WTC11 (cell line): Measurements from ENCODE around the gene DMD. TPM values are rescaled to one million over a fixed set of nuclear protein-coding genes. Genes with fewer than 3 reads are reported as not detected.

Experiments used
- ATAC-seq: fragments of 200-7000 bp; cut with Tn5 transposase; 2 replicates; pipeline ENCODE4 v1.10.0; 2021; ENCODE audit warnings: mild to moderate bottlenecking, moderate library complexity
- CTCF ChIA-PET: fragments of 300-600 bp; sonication (Branson Sonifier 250); formaldehyde crosslinking; loops from one replicate; lab custom pipeline; 2021; ENCODE audit warnings: antibody characterized with exemption; lab: Charles Lee
- POLR2A ChIA-PET: fragments of 350-600 bp; sonication (Branson Sonifier 250); formaldehyde crosslinking; loops from one replicate; lab custom pipeline; 2021; ENCODE audit warnings: antibody characterized with exemption; lab: Charles Lee
- DNase-seq: peaks from one replicate; pipeline ENCODE4 v3.0.0; 2021; ENCODE audit warnings: low spot score
- H3K27ac Mint-ChIP-seq: 2 replicates; pipeline ENCODE4 v1.8.0; 2021; ENCODE audit warnings: mixed read lengths
- H3K27me3 Mint-ChIP-seq: 2 replicates; pipeline ENCODE4 v1.8.0; 2021; ENCODE audit warnings: low read depth, mild to moderate bottlenecking, moderate library complexity, mixed read lengths
- H3K36me3 Mint-ChIP-seq: 2 replicates; pipeline ENCODE4 v1.8.0; 2021; ENCODE audit warnings: mixed read lengths
- H3K4me1 Mint-ChIP-seq: 2 replicates; pipeline ENCODE4 v1.8.0; 2022; ENCODE audit warnings: mixed read lengths
- H3K4me3 Mint-ChIP-seq: 2 replicates; pipeline ENCODE4 v1.8.0; 2021; ENCODE audit warnings: mild to moderate bottlenecking, moderate library complexity, mixed read lengths
- H3K9me3 Mint-ChIP-seq: 2 replicates; pipeline ENCODE4 v1.8.0; 2021; ENCODE audit warnings: mixed read lengths
- ELF4 ChIP-seq: sonication (generic); formaldehyde crosslinking; IDR thresholded peaks from 2 replicates; pipeline ENCODE4 v1.8.1; 2022; ENCODE audit warnings: low read depth, mild to moderate bottlenecking, moderate library complexity, missing genetic modification reagents
- ESRRA ChIP-seq: sonication (generic); formaldehyde crosslinking; IDR thresholded peaks from 2 replicates; pipeline ENCODE4 v1.8.1; 2022; ENCODE audit warnings: mild to moderate bottlenecking, missing genetic modification reagents, borderline replicate concordance
- FOXJ3 ChIP-seq: sonication (generic); formaldehyde crosslinking; IDR thresholded peaks from 2 replicates; pipeline ENCODE4 v1.9.0; 2021; ENCODE audit warnings: missing genetic modification reagents, mild to moderate bottlenecking, borderline replicate concordance
- GABPB1 ChIP-seq: sonication (generic); formaldehyde crosslinking; IDR thresholded peaks from 2 replicates; pipeline ENCODE4 v1.8.1; 2023; ENCODE audit warnings: mild to moderate bottlenecking, missing genetic modification reagents
- KAT7 ChIP-seq: sonication (generic); formaldehyde crosslinking; IDR thresholded peaks from 2 replicates; pipeline ENCODE4 v1.8.1; 2023; ENCODE audit warnings: missing genetic modification reagents, mild to moderate bottlenecking, borderline replicate concordance
- NR1H2 ChIP-seq: sonication (generic); formaldehyde crosslinking; IDR thresholded peaks from 2 replicates; pipeline ENCODE4 v1.9.0; 2021; ENCODE audit warnings: mild to moderate bottlenecking, moderate library complexity, missing genetic modification reagents
- SMAD4 ChIP-seq: sonication (generic); formaldehyde crosslinking; IDR thresholded peaks from 2 replicates; pipeline ENCODE4 v1.8.0; 2022; ENCODE audit warnings: mild to moderate bottlenecking, missing genetic modification reagents
- USF1 ChIP-seq: sonication (generic); formaldehyde crosslinking; IDR thresholded peaks from 2 replicates; pipeline ENCODE4 v1.8.0; 2022; ENCODE audit warnings: mild to moderate bottlenecking, missing genetic modification reagents
- ZBTB21 ChIP-seq: sonication (generic); formaldehyde crosslinking; IDR thresholded peaks from 2 replicates; pipeline ENCODE4 v1.8.1; 2023; ENCODE audit warnings: mild to moderate bottlenecking, missing genetic modification reagents, borderline replicate concordance
- ZNF121 ChIP-seq: sonication (generic); formaldehyde crosslinking; IDR thresholded peaks from 2 replicates; pipeline ENCODE4 v1.8.0; 2023; ENCODE audit warnings: missing genetic modification reagents
- ZNF416 ChIP-seq: fragments of 250-450 bp; sonication (Bioruptor Pico); IDR thresholded peaks from 2 replicates; pipeline ENCODE4 v1.9.0; 2021; ENCODE audit warnings: mild to moderate bottlenecking, inconsistent platforms
- ZNF423 ChIP-seq: fragments of 250-450 bp; sonication (Bioruptor Pico); IDR thresholded peaks from 2 replicates; pipeline ENCODE4 v2.1.2; 2022; ENCODE audit warnings: mild to moderate bottlenecking, moderate library complexity
- ZSCAN18 ChIP-seq: fragments of 250-450 bp; sonication (Bioruptor Pico); IDR thresholded peaks from 2 replicates; pipeline ENCODE4 v2.1.2; 2022; ENCODE audit warnings: mild to moderate bottlenecking, moderate library complexity
- total RNA-seq: library from RNA; stranded (reverse); gene quantifications from 3 replicates; pipeline ENCODE4 v1.2.3, GENCODE V29; 2021
- TF ChIP-seq, protein P1 (sequence below): fragments of 250-450 bp; sonication (Bioruptor Pico); IDR thresholded peaks from 2 replicates; pipeline ENCODE4 v1.9.0; 2021; ENCODE audit warnings: mild to moderate bottlenecking, borderline replicate concordance
- TF ChIP-seq, protein P2 (sequence below): sonication (generic); formaldehyde crosslinking; IDR thresholded peaks from 2 replicates; pipeline ENCODE4 v1.8.1; 2023; ENCODE audit warnings: mild to moderate bottlenecking, moderate library complexity, missing genetic modification reagents
- TF ChIP-seq, protein P3 (sequence below): sonication (generic); formaldehyde crosslinking; IDR thresholded peaks from 2 replicates; pipeline ENCODE4 v1.8.0; 2022; ENCODE audit warnings: mild to moderate bottlenecking, missing genetic modification reagents
- TF ChIP-seq, protein P4 (sequence below): fragments of 250-450 bp; sonication (Bioruptor Pico); IDR thresholded peaks from 2 replicates; pipeline ENCODE4 v1.9.0; 2021; ENCODE audit warnings: mild to moderate bottlenecking

Gene DMD
- total RNA-seq, 1 experiment from 2014 or later = 9.1 TPM

GRCh38 chrX:31227250-31227649, 1984.1 kb downstream of the DMD start:
- ChIA-PET POLR2A (no interaction called here), CTCF (no interaction called here)
- Mint-ChIP-seq H3K27ac (no peak overlapping the region), H3K4me3 (no peak overlapping the region), H3K9me3 (no peaks in the 10 kb centered on the region), H3K4me1 (peaks cover 6% of the 10 kb centered on the region)
- no peak for DNase-seq
- TF ChIP-seq, protein P1, sequence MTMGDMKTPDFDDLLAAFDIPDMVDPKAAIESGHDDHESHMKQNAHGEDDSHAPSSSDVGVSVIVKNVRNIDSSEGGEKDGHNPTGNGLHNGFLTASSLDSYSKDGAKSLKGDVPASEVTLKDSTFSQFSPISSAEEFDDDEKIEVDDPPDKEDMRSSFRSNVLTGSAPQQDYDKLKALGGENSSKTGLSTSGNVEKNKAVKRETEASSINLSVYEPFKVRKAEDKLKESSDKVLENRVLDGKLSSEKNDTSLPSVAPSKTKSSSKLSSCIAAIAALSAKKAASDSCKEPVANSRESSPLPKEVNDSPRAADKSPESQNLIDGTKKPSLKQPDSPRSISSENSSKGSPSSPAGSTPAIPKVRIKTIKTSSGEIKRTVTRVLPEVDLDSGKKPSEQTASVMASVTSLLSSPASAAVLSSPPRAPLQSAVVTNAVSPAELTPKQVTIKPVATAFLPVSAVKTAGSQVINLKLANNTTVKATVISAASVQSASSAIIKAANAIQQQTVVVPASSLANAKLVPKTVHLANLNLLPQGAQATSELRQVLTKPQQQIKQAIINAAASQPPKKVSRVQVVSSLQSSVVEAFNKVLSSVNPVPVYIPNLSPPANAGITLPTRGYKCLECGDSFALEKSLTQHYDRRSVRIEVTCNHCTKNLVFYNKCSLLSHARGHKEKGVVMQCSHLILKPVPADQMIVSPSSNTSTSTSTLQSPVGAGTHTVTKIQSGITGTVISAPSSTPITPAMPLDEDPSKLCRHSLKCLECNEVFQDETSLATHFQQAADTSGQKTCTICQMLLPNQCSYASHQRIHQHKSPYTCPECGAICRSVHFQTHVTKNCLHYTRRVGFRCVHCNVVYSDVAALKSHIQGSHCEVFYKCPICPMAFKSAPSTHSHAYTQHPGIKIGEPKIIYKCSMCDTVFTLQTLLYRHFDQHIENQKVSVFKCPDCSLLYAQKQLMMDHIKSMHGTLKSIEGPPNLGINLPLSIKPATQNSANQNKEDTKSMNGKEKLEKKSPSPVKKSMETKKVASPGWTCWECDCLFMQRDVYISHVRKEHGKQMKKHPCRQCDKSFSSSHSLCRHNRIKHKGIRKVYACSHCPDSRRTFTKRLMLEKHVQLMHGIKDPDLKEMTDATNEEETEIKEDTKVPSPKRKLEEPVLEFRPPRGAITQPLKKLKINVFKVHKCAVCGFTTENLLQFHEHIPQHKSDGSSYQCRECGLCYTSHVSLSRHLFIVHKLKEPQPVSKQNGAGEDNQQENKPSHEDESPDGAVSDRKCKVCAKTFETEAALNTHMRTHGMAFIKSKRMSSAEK (CRISPR knock-in tag) = no peak
- TF ChIP-seq KAT7 (CRISPR knock-in tag) (no peak), ZSCAN18 (CRISPR knock-in tag) (no peak), ZBTB21 (no peak), ELF4 (CRISPR knock-in tag) (no peak), ZNF416 (CRISPR knock-in tag) (no peak), ZNF121 (CRISPR knock-in tag) (no peak), FOXJ3 (CRISPR knock-in tag) (no peak)
- TF ChIP-seq, protein P2, sequence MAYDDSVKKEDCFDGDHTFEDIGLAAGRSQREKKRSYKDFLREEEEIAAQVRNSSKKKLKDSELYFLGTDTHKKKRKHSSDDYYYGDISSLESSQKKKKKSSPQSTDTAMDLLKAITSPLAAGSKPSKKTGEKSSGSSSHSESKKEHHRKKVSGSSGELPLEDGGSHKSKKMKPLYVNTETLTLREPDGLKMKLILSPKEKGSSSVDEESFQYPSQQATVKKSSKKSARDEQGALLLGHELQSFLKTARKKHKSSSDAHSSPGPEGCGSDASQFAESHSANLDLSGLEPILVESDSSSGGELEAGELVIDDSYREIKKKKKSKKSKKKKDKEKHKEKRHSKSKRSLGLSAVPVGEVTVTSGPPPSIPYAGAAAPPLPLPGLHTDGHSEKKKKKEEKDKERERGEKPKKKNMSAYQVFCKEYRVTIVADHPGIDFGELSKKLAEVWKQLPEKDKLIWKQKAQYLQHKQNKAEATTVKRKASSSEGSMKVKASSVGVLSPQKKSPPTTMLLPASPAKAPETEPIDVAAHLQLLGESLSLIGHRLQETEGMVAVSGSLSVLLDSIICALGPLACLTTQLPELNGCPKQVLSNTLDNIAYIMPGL (CRISPR knock-in tag) = no peak
- TF ChIP-seq, all 79 proteins: peak for 0
- Mint-ChIP-seq H3K27me3 (no peaks in the 10 kb centered on the region), H3K36me3 (no peaks in the 10 kb centered on the region)
- ATAC-seq = no peak

DNA sequence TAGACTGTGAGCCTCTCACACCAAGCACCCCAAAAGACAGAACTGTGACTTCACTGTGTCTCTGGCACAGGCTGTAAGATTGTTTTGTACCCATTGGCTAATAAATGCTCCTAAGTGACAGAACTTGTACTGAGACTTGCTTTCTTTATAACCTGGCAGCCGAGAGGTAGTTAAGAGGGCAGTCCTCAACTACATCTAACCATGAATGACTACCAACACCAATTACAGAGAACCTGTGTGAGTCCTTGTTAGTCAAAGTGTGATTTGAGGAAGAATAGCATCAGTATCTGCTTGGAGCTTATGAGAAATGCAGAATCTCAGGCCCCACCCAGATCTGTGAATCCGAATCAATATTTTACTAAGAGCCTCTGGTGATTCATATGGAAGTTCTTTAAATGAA, 1985.5 kb downstream of the DMD start:
- no peak for ATAC-seq
- H3K4me3 Mint-ChIP-seq = no peak overlapping the region
- no peak for DNase-seq
- ChIA-PET POLR2A (no interaction called here), CTCF (no interaction called here)
- H3K4me1 Mint-ChIP-seq = no peaks in the 10 kb centered on the region
- no peak overlapping the region for H3K27ac Mint-ChIP-seq
- no peaks in the 10 kb centered on the region for H3K27me3 Mint-ChIP-seq
- H3K9me3 Mint-ChIP-seq = no peaks in the 10 kb centered on the region
- H3K36me3 Mint-ChIP-seq = no peaks in the 10 kb centered on the region
- TF ChIP-seq GABPB1 (no peak), ZNF121 (CRISPR knock-in tag) (no peak), NR1H2 (CRISPR knock-in tag) (no peak), ZNF423 (CRISPR knock-in tag) (no peak), SMAD4 (CRISPR knock-in tag) (no peak), USF1 (CRISPR knock-in tag) (no peak), ESRRA (CRISPR knock-in tag) (no peak)
- TF ChIP-seq, protein P1 (CRISPR knock-in tag) = no peak
- TF ChIP-seq, protein P3, sequence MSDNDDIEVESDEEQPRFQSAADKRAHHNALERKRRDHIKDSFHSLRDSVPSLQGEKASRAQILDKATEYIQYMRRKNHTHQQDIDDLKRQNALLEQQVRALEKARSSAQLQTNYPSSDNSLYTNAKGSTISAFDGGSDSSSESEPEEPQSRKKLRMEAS (CRISPR knock-in tag) = no peak
- TF ChIP-seq, protein P4, sequence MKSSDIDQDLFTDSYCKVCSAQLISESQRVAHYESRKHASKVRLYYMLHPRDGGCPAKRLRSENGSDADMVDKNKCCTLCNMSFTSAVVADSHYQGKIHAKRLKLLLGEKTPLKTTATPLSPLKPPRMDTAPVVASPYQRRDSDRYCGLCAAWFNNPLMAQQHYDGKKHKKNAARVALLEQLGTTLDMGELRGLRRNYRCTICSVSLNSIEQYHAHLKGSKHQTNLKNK (CRISPR knock-in tag) = no peak
